SK-N-DZ (cell line): ENCODE results near the gene CLCN5. TPM values are rescaled to one million over a fixed set of nuclear protein-coding genes. Genes with fewer than 3 reads are reported as not detected.

Experiments used
- DNase-seq: peaks from one replicate; pipeline ENCODE4 v3.0.0-alpha.2; 2015; ENCODE audit warnings: low spot score
- polyA plus RNA-seq, 2 experiments: library from polyadenylated mRNA; depleted of rRNA; stranded (reverse); fragments of >200 nt; gene quantifications; 2 replicates each; pipeline ENCODE4 v1.2.3, GENCODE V29; 2014

The CLCN5 gene
- 10.5 and 13.2 TPM in 2 replicates for polyA plus RNA-seq (2014; cell fraction: cytosol; rRNA removed)
- polyA plus RNA-seq (2014; cell fraction: nucleus; rRNA removed) = 14.5 and 21.2 TPM in 2 replicates

GRCh38 chrX:49922291-49923241, at the start of gene CLCN5:
CLCN5 (plus strand) TSS chrX:49922596; CDS start chrX:49925299, 2,703 bp downstream.
- peak; percentile 94 for DNase-seq

- peak; percentile 22 for DNase-seq
These were observed 45.6 kb upstream of the CLCN5 start for GRCh38 chrX:49876750-49877149.

GRCh38 chrX:49877397-49878101, 44.8 kb upstream of the CLCN5 start:
- no peak for DNase-seq

GRCh38 chrX:49878128-49878833, 44.1 kb upstream of the CLCN5 start:
- peak; percentile 24 for DNase-seq

- peak; percentile 86 for DNase-seq
These were observed 43.4 kb upstream of the CLCN5 start, which contains the start of gene USP27X for GRCh38 chrX:49878834-49879655. USP27X (plus strand) TSS chrX:49879484; CDS start chrX:49880308, 824 bp downstream.

- DNase-seq = no peak
These were observed 42.6 kb upstream of the CLCN5 start for GRCh38 chrX:49879656-49880277.

GRCh38 chrX:49880668-49881067, 41.7 kb upstream of the CLCN5 start:
- no peak for DNase-seq

- peak; percentile 64 for DNase-seq
These were observed 38.0 kb upstream of the CLCN5 start for GRCh38 chrX:49884290-49884862.

GRCh38 chrX:49892542-49892941, 29.9 kb upstream of the CLCN5 start:
- DNase-seq = no peak

GRCh38 chrX:49896951-49897350, 25.4 kb upstream of the CLCN5 start:
- no peak for DNase-seq

- peak; percentile 82 for DNase-seq
These were observed 21.3 kb upstream of the CLCN5 start for GRCh38 chrX:49901048-49901447.

- no peak for DNase-seq
These were observed 12.1 kb upstream of the CLCN5 start for GRCh38 chrX:49910344-49910743.

GRCh38 chrX:49912086-49912485, 10.3 kb upstream of the CLCN5 start:
- DNase-seq = no peak

- DNase-seq = no peak
These were observed 9.5 kb upstream of the CLCN5 start for GRCh38 chrX:49912861-49913260.

- DNase-seq = peak; percentile 48
These were observed 6.8 kb upstream of the CLCN5 start for GRCh38 chrX:49915361-49916222.

GRCh38 chrX:49919617-49920016, 2.8 kb upstream of the CLCN5 start:
- peak; percentile 42 for DNase-seq

- DNase-seq = no peak
These were observed 1.3 kb upstream of the CLCN5 start for GRCh38 chrX:49921109-49921508.

GRCh38 chrX:49925176-49925575, 2.8 kb downstream of the CLCN5 start:
- DNase-seq = peak; percentile 50

GRCh38 chrX:49930039-49930438, 7.6 kb downstream of the CLCN5 start:
- DNase-seq = no peak
